ENCODE data around the gene IQGAP1.
A peak's percentile ranks its signal among the peaks of the same experiment; 100 is the strongest.

Gene IQGAP1

DNA sequence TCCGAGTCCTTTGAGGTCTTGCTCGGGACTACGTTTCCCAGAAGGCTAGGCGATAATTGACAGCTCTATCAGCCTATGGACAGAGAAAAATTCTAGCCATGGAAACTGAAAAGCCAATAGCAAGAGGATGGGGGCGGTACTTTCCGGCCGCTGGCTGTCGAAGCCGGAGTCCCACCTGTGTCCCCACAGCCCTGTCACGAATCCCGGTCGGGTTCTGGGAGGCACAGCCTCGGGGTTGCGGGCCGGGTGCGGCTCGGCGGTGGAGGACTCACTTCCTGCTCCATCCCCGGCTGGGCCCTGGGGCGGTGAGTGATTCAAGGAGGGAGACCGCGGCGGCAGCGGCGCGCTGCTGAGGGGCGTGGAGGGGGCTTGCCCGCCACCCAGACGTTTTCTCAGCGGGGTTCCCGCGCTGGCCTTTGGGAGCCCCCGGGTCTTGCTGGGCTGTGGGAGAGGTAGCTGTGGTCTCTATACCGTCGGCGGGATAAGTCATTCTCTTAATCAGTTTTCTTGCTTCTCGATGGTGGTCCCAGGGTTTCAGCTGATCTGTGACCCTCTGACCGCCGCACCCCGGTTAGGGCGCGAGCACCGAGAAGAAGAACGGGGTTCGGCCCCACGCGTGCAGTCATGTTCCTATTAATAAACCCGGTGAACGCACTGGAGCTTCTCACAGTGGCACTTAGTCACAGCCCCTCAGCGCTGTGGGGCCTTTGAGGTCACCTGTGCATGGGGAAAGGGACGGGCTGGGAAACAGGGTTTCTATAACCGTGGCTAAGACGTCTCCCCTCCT is 35.7 kb upstream of the IQGAP1 start, which contains the start of gene ZNF774:
Gene ZNF774, plus strand, starts transcription at position 178 of the 787 bp plus-strand sequence. CDS start 2,377 bp downstream, outside the sequence.
- TF ChIP-seq, protein P1, sequence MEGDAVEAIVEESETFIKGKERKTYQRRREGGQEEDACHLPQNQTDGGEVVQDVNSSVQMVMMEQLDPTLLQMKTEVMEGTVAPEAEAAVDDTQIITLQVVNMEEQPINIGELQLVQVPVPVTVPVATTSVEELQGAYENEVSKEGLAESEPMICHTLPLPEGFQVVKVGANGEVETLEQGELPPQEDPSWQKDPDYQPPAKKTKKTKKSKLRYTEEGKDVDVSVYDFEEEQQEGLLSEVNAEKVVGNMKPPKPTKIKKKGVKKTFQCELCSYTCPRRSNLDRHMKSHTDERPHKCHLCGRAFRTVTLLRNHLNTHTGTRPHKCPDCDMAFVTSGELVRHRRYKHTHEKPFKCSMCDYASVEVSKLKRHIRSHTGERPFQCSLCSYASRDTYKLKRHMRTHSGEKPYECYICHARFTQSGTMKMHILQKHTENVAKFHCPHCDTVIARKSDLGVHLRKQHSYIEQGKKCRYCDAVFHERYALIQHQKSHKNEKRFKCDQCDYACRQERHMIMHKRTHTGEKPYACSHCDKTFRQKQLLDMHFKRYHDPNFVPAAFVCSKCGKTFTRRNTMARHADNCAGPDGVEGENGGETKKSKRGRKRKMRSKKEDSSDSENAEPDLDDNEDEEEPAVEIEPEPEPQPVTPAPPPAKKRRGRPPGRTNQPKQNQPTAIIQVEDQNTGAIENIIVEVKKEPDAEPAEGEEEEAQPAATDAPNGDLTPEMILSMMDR (IDR thresholded peaks at IDR 0.05; ENCODE audit: low read depth, low read length, missing control alignments): no peak
- peak within 1 kb of the TSS; percentile 88 for H3K4me3 ChIP-seq (ENCODE audit: low read depth, low read length)
- in situ Hi-C loops (cut with HindIII; ENCODE audit: low sequenced_read_pairs): loop anchor here (5.0 kb wide), 1 partner anchor 85 kb away; no protein-coding TSS in a partner anchor
- DNase-seq (ENCODE audit: low read depth): peak; percentile 90

DNA sequence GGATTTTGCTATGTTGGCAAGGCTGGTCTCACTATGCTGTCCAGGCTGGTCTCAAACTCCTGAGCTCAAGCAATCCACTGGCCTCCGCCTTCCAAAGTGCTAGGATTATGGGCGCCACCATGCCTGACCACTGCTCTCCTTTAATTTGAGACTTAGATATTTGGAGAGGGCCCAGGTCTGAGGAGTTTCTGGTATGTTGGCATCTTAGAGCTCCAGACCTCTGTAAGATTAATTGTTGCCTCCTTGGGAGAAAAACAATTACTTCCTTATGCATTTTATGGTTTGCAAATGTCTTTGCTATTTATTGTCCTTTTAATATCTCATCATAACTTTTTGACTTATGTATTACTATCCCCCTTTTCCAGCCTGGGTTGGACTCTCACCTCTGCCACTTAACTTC is 33.1 kb upstream of the IQGAP1 start:
- no peak overlapping the region for H3K4me3 ChIP-seq (ENCODE audit: low read depth, low read length)
- in situ Hi-C loops (cut with HindIII; ENCODE audit: low sequenced_read_pairs): loop anchor here (5.0 kb wide), 1 partner anchor 82 kb away; no protein-coding TSS in a partner anchor
- DNase-seq (ENCODE audit: low read depth): no peak
- TF ChIP-seq, protein P1 (IDR thresholded peaks at IDR 0.05; ENCODE audit: low read depth, low read length, missing control alignments): no peak

DNA sequence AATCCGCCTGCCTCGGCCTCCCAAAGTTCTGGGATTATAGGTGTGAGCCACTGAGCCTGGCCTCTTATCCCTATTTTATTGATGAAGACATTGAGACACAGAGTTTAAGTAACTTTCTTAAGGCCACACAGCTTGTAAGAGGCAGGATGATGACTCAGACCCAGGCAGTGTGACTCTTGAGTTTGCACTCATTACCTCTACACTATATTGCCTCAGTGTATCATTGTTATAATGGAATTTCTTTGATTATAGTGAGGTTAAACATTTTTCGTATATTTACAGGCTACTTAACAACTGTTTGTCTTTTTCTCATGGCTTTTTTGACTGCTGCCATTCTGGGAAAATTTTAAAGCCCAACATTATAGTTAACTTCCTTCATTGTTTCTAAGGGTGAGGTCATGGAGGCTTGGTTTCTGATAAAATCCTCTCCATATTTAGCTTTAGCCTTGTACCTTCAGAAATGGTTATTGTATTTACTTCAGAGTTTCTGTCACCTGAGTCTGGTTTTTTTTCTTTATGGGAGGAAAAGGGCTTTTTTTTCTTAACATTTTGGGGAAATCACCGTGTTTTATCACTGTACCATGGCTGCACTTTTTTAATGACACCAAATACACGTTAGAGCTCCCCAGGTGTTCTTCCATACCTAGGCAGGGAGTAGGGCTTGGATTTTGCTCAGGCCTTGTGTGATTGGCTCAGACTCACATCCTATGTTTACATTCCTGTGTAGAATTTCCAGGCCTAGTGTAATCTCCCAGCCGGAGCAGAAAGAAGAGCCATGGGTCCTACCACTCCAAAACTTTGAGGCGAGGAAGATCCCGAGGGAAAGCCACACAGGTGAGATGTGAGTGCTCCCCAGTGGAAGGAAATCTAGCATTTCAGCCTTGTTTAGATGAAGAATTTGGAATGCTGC is 29.7 kb upstream of the IQGAP1 start:
- in situ Hi-C loops (cut with HindIII; ENCODE audit: low sequenced_read_pairs): no loop called here
- TF ChIP-seq, protein P1 (IDR thresholded peaks at IDR 0.05; ENCODE audit: low read depth, low read length, missing control alignments): no peak
- no peak overlapping the region for H3K4me3 ChIP-seq (ENCODE audit: low read depth, low read length)
- peak; percentile 18 for DNase-seq (ENCODE audit: low read depth)

DNA sequence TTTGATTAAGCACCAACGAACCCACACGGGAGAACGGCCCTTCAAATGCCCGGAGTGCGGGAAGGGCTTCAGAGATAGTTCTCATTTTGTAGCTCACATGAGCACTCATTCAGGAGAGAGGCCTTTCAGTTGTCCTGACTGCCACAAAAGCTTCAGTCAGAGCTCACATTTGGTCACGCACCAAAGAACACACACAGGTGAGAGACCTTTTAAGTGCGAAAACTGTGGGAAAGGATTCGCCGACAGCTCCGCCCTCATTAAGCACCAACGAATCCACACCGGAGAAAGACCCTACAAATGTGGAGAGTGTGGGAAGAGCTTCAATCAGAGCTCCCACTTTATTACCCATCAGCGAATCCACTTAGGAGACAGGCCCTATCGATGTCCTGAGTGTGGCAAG is 27.3 kb upstream of the IQGAP1 start:
- H3K4me3 ChIP-seq (ENCODE audit: low read depth, low read length): no peak overlapping the region
- in situ Hi-C loops (cut with HindIII; ENCODE audit: low sequenced_read_pairs): no loop called here
- TF ChIP-seq, protein P1 (IDR thresholded peaks at IDR 0.05; ENCODE audit: low read depth, low read length, missing control alignments): no peak
- DNase-seq (ENCODE audit: low read depth): no peak

DNA sequence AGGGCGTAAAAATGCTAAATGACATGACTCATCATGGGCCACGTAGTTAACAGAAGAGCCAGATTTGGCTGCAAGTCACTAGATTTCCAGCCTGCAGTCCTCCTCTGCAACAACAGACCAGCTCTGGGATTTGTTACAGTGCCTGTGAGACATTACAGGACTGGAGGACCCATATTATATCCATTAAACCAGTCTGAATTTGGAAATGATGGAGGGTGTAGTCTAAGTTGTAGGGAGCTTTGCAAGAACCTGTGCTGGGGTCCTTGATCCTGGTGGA is 25.2 kb upstream of the IQGAP1 start:
- no peak overlapping the region for H3K4me3 ChIP-seq (ENCODE audit: low read depth, low read length)
- peak; percentile 72 for DNase-seq (ENCODE audit: low read depth)
- TF ChIP-seq, protein P1 (IDR thresholded peaks at IDR 0.05; ENCODE audit: low read depth, low read length, missing control alignments): no peak
- in situ Hi-C loops (cut with HindIII; ENCODE audit: low sequenced_read_pairs): no loop called here

DNA sequence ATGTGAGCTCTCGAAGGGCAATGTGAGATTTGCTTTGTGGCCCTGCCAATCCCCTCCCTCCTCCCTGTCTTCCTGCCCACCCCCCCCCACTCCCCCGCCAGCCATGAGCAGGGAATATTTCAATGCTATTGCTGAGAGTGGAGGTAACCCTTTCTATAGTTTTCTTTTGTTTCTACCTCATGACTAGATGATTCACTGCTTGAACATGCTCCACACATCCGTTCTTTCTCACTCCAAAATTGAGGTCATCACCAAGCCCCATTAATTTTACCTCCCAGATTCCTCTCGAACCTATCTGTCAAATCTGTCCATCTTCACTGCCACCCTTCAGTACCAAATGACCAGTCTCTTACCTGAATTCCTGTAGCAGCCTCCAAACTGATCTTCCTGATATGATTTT is 23.8 kb upstream of the IQGAP1 start:
- H3K4me3 ChIP-seq (ENCODE audit: low read depth, low read length): no peak overlapping the region
- DNase-seq (ENCODE audit: low read depth): peak; percentile 53
- in situ Hi-C loops (cut with HindIII; ENCODE audit: low sequenced_read_pairs): no loop called here
- TF ChIP-seq, protein P1 (IDR thresholded peaks at IDR 0.05; ENCODE audit: low read depth, low read length, missing control alignments): no peak

Measured in astrocyte of the cerebellum (primary cell).